BJ (cell line): ENCODE results near the gene HOXB2. TPM values are rescaled to one million over a fixed set of nuclear protein-coding genes. Genes with fewer than 3 reads are reported as not detected.

Source experiments
- CTCF ChIA-PET: fragments of 350-600 bp; formaldehyde crosslinking; extraction: SDS; loops from one replicate; lab custom pipeline; 2021; ENCODE audit warnings: antibody characterized with exemption, inconsistent platforms; lab: Yijun Ruan, JAX
- POLR2A ChIA-PET: fragments of 300-600 bp; sonication (Branson Sonifier 250); formaldehyde crosslinking; extraction: SDS; loops from one replicate; lab custom pipeline; 2021; ENCODE audit warnings: antibody characterized with exemption; lab: Charles Lee
- DNase-seq: peaks from one replicate; pipeline ENCODE4 v3.0.0-alpha.2; 2011; ENCODE audit warnings: low read depth
- H3K27me3 ChIP-seq: 2 replicates; pipeline ENCODE4 v1.6.0; 2011; ENCODE audit warnings: low read length; ENCODE audit not compliant: control insufficient read depth, insufficient read depth
- H3K36me3 ChIP-seq: 2 replicates; pipeline ENCODE4 v1.5.1; 2011; ENCODE audit warnings: low read length; ENCODE audit not compliant: control insufficient read depth, insufficient read depth
- H3K4me3 ChIP-seq: 2 replicates; pipeline ENCODE4 v1.5.1; 2011; ENCODE audit warnings: low read depth, mild to moderate bottlenecking, control low read depth, low read length
- polyA plus RNA-seq: library from polyadenylated mRNA; depleted of rRNA; stranded (reverse); fragments of >200 nt; gene quantifications from 2 replicates; pipeline ENCODE4 v1.2.3, GENCODE V29; 2011
- TF ChIP-seq, protein P1 (sequence below): IDR thresholded peaks from 2 replicates; pipeline ENCODE4 v1.5.1; 2011; ENCODE audit warnings: low read depth, mild to moderate bottlenecking, control low read depth, inconsistent platforms, low read length, moderate library complexity; ENCODE audit not compliant: insufficient read depth

The HOXB2 gene
- polyA plus RNA-seq, 1 experiment: 1.7 TPM

DNA sequence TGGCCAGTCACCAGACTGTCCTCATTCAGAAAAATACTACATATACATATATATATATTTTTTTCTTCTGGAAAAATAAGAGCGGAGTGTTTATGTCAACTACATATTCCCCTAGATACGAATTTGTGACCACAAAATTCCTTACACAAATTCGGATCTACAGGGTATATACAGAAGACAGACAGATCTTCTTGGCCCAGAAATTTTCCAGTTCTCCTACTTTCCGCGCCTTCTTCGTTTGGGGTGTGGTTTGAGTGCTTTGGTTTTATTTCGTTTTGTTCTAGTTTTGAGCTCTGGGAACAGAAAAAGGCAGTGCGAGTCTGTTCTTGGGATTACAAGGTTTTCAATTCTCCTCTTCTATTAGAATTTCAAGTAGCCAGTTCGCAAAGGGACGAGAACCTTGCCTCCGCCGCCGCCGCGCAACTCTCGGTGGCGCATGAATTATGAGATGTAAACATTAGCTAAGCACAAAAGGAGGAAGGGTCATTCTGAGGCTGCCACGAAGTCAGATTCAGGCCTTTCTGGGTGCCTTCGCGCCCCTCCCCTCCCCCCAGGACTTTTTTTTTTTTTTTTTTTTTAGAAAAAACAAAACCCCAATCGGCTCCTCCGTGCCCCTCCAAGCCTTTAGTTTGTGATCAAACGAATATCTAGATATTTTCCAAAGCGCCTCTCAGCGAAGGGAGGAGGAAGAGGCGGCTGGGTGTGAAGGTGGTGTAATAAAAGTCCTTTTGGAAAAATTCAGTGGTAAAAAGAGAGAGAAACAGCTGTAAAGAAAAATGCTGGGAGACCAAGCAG lies 35.0 kb upstream of the HOXB2 start:
- Histone ChIP-seq H3K36me3 (no peaks in the 10 kb centered on the region), H3K27me3 (peaks cover 70% of the 10 kb centered on the region), H3K4me3 (no peak overlapping the region)
- no peak for DNase-seq
- POLR2A ChIA-PET: no interaction called here
- TF ChIP-seq, protein P1, sequence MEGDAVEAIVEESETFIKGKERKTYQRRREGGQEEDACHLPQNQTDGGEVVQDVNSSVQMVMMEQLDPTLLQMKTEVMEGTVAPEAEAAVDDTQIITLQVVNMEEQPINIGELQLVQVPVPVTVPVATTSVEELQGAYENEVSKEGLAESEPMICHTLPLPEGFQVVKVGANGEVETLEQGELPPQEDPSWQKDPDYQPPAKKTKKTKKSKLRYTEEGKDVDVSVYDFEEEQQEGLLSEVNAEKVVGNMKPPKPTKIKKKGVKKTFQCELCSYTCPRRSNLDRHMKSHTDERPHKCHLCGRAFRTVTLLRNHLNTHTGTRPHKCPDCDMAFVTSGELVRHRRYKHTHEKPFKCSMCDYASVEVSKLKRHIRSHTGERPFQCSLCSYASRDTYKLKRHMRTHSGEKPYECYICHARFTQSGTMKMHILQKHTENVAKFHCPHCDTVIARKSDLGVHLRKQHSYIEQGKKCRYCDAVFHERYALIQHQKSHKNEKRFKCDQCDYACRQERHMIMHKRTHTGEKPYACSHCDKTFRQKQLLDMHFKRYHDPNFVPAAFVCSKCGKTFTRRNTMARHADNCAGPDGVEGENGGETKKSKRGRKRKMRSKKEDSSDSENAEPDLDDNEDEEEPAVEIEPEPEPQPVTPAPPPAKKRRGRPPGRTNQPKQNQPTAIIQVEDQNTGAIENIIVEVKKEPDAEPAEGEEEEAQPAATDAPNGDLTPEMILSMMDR: no peak
- CTCF ChIA-PET: interaction anchor here (0.7 kb wide), 1 partner anchor 244 kb away, joined by 3 read pairs; no protein-coding TSS in a partner anchor

DNA sequence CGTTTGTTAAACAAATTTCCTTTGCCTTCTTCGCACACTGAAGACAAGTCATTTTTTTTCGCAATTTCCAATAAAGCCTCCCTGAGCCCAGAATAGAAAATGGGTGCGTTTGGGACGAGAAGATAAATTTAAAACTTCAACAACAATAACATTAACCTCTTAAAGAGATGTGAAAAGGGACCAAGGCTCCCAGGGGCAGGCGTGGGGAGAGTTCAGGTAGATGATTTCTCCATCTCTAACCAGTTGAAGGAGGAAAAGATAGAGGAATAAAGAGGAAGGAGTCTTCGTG lies 34.5 kb upstream of the HOXB2 start:
- ChIA-PET POLR2A (no interaction called here), CTCF (no interaction called here)
- H3K36me3 ChIP-seq: no peaks in the 10 kb centered on the region
- H3K27me3 ChIP-seq: peaks cover 73% of the 10 kb centered on the region
- TF ChIP-seq, protein P1: no peak
- no peak overlapping the region for H3K4me3 ChIP-seq
- no peak for DNase-seq

DNA sequence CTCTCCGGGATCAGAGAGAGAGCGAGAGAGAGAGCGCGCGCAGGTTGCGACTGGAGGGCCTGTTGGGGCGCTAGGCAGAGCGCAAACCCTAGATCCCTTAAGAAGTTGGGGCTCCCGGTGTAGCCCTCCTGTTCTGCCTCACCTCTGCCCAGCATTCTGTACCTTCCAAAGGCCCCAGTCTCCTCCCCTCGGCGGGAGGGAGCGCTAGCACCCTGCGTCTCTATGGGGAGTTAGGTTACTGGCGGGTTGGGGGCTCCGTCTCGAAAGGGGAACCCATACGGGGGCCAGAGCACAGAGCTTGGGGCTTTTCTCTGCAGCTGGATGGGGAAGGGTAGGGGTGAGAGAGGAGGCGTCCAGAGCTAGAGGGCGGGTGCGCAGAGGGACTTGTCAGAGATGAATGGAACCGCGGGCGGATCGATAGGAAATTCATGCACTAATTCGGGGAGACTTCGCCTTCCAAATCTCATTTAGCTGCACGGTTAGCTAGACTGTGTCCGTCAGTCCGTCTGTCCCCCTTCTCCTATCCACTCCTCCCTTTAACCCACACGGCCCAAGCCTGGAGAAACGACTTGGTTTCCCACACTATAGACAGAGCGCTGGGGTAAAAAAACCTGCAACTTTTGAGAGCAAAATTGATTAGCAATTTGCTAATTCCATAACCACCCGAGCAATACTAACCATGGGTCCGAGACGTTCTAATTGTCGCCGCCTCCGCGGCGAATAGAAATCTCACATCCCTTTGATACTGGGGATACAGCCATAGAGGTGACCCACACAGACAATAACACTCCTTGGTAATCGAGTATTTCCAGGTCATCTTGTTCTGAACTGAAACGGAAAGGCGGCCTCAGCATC lies 33.9 kb upstream of the HOXB2 start:
- Histone ChIP-seq H3K4me3 (no peak overlapping the region), H3K27me3 (peaks cover 72% of the 10 kb centered on the region), H3K36me3 (no peaks in the 10 kb centered on the region)
- ChIA-PET POLR2A (no interaction called here), CTCF (no interaction called here)
- TF ChIP-seq, protein P1: no peak
- DNase-seq: no peak

DNA sequence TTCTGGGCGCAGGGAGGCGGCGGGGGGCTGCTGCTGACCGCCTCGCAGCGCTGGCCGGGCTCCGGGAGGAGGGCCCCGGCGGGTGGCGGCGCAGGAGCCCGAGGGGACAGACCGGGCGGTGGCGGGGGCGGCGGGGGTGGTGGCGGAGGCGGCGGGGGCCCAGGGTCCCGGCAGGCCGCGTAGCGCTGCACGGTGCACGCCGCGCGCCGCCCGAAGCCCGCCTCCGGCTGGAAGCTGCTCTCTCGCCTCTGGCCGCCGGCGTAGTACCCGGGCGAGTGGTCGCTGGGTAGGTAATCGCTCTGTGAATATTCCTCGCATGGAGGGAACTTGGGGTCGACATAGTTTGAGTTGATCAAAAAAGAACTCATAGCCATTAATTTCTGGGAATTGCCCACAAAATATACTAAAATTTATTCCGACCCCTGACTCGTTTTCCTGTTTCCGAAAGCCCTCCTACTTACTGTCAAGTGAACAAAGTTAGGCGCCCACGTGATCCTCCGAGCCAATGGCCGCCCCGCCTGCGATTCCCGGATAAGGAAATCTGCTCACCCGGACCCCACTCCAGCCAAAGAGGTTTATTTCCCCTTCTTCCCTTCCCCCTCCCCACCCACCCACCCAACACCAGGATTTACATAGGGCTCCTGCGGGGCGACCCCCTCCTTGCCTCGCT lies 33.2 kb upstream of the HOXB2 start, which contains the start of gene HOXB4:
HOXB4 (minus strand) TSS at position 405 of the 670 bp plus-strand sequence; CDS start at position 374, 31 bp downstream.
- Histone ChIP-seq H3K4me3 (no peak within 1 kb of the TSS), H3K27me3 (peaks cover 73% of the 10 kb centered on the region), H3K36me3 (no peaks in the 10 kb centered on the region)
- ChIA-PET CTCF (no interaction called here), POLR2A (no interaction called here)
- TF ChIP-seq, protein P1: no peak
- no peak for DNase-seq
